Stimulated activated CD8-positive, alpha-beta memory T cell treated with anti-CD3 and anti-CD28 coated beads, Interleukin-4, amount 100 ng/mL, for 24 hours (primary cell): Measurements from ENCODE around the gene SH3RF2.
"Not testable (repeated sequence)": the region's sequence is repeated elsewhere in the genome, so short reads cannot be mapped to it uniquely, and the experiment has no call there.

Source experiments
- DNase-seq: peaks from one replicate; pipeline ENCODE4 v3.0.0-alpha.2; 2020; ENCODE audit warnings: low read depth

The SH3RF2 gene

GRCh38 chr5:145949474-145949873 is 13.1 kb downstream of the SH3RF2 start:
- no peak for DNase-seq

- DNase-seq: no peak
Measured at GRCh38 chr5:145951071-145951470, 14.7 kb downstream of the SH3RF2 start.

GRCh38 chr5:145953202-145953601 is 16.8 kb downstream of the SH3RF2 start:
- DNase-seq: no peak

GRCh38 chr5:145954140-145954539 is 17.8 kb downstream of the SH3RF2 start:
- DNase-seq: not testable (repeated sequence)

- DNase-seq: no peak
Measured at GRCh38 chr5:145957388-145957787, 21.0 kb downstream of the SH3RF2 start.

GRCh38 chr5:145958436-145958835 is 22.1 kb downstream of the SH3RF2 start:
- no peak for DNase-seq

GRCh38 chr5:145960166-145960565 is 23.8 kb downstream of the SH3RF2 start:
- DNase-seq: no peak

- DNase-seq: no peak
Measured at GRCh38 chr5:145960848-145961600, 24.6 kb downstream of the SH3RF2 start.

- DNase-seq: no peak
Measured at GRCh38 chr5:145962001-145962400, 25.6 kb downstream of the SH3RF2 start.

GRCh38 chr5:145964008-145964407 is 27.6 kb downstream of the SH3RF2 start:
- DNase-seq: not testable (repeated sequence)

GRCh38 chr5:145965804-145966203 is 29.4 kb downstream of the SH3RF2 start:
- DNase-seq: no peak

- no peak for DNase-seq
Measured at GRCh38 chr5:145967296-145967695, 30.9 kb downstream of the SH3RF2 start.

GRCh38 chr5:145968970-145969713 is 32.8 kb downstream of the SH3RF2 start:
- DNase-seq: no peak

GRCh38 chr5:145969714-145970092 is 33.3 kb downstream of the SH3RF2 start:
- no peak for DNase-seq

- DNase-seq: no peak
Measured at GRCh38 chr5:145971108-145971507, 34.7 kb downstream of the SH3RF2 start.

GRCh38 chr5:145971701-145972100 is 35.3 kb downstream of the SH3RF2 start:
- no peak for DNase-seq

- DNase-seq: no peak
Measured at GRCh38 chr5:145975001-145975360, 38.6 kb downstream of the SH3RF2 start.

- DNase-seq: no peak
Measured at GRCh38 chr5:145975361-145976066, 39.1 kb downstream of the SH3RF2 start.

- DNase-seq: no peak
Measured at GRCh38 chr5:145976431-145977155, 40.2 kb downstream of the SH3RF2 start.

GRCh38 chr5:145978171-145978570 is 41.8 kb downstream of the SH3RF2 start:
- no peak for DNase-seq

- DNase-seq: no peak
Measured at GRCh38 chr5:145978708-145979107, 42.3 kb downstream of the SH3RF2 start.
